Muscle layer of colon (tissue), 2 donors: ENCODE data around the gene MID1IP1.

ENCODE experiments used
- H3K27ac ChIP-seq: one replicate; pipeline ENCODE4 v1.7.0; 2013; ENCODE audit warnings: low read depth, mild to moderate bottlenecking, low read length, moderate library complexity
- H3K27me3 ChIP-seq, 2 donors: one replicate each; pipeline ENCODE4 v1.7.0; 2013; ENCODE audit warnings: low read length in 2 of 2, mild to moderate bottlenecking in 2 of 2; ENCODE audit not compliant: insufficient read depth in 2 of 2, control insufficient read depth in 1 of 2
- H3K36me3 ChIP-seq: one replicate; pipeline ENCODE4 v1.7.0; 2013; ENCODE audit warnings: mild to moderate bottlenecking, low read length; ENCODE audit not compliant: insufficient read depth
- H3K4me1 ChIP-seq: one replicate; pipeline ENCODE4 v1.7.0; 2013; ENCODE audit warnings: mild to moderate bottlenecking, low read length; ENCODE audit not compliant: insufficient read depth
- H3K4me3 ChIP-seq, 2 donors: one replicate each; pipeline ENCODE4 v1.7.0; 2013; ENCODE audit warnings: low read length in 2 of 2, low read depth in 1 of 2, mild to moderate bottlenecking in 1 of 2, moderate library complexity in 1 of 2
- H3K9ac ChIP-seq: one replicate; pipeline ENCODE4 v1.7.0; 2013; ENCODE audit warnings: low read length
- H3K9me3 ChIP-seq: one replicate; pipeline ENCODE4 v1.7.0; 2013; ENCODE audit warnings: mild to moderate bottlenecking, low read length
- donor health status: abdominal sarcoma.
- donor health status: Adenocarcinoma of cecum.

Gene MID1IP1

DNA sequence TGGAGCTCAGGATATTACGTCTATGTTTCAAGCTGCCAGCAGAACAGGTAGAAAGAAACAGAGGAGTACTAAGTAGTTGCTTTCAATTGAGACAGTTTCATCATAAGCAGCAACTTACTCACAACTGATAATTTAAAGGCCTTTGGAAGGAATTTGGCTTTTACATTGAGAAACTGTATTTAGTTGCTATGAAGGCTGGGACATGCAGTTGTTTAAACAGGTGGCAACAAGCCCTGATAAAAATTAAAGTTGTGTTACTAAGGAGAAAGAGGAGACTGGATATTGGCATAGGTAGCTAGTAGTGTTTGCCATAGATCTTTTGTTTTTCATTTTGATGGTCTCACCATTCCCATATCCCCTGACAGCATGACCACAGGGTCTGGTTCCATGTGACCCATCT is 18.4 kb downstream of the MID1IP1 start:
- no peak overlapping the region for H3K27ac ChIP-seq
- peaks cover 15% of the 10 kb centered on the region for H3K4me1 ChIP-seq
- no peak overlapping the region for H3K9ac ChIP-seq
- no peak overlapping the region for H3K4me3 ChIP-seq
- H3K36me3 ChIP-seq: no peaks in the 10 kb centered on the region
- H3K27me3 ChIP-seq: no peaks in the 10 kb centered on the region
- H3K9me3 ChIP-seq: no peaks in the 10 kb centered on the region

DNA sequence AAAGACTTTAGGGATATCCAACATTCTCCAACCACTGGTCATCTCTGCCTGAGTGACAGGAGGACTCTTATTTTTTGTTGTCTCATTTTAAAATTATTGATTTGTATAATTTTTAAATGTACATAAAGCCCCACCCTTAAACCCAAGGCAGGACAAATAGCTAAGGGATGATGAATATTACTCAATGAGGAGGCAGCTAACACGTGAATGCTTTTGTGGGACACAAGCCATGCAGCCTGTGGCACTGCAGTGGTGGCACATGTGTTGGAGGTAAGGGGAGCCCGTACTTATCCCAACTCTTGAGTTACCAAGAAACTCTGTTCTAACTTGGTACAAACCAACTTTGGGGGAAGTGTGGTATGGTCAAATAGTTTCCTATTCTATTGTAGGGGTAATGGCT is 19.5 kb downstream of the MID1IP1 start:
- Histone ChIP-seq H3K27me3 (no peaks in the 10 kb centered on the region), H3K4me1 (peaks cover 15% of the 10 kb centered on the region), H3K9ac (no peak overlapping the region), H3K9me3 (no peaks in the 10 kb centered on the region), H3K4me3 (no peak overlapping the region), H3K36me3 (no peaks in the 10 kb centered on the region), H3K27ac (no peak overlapping the region)

DNA sequence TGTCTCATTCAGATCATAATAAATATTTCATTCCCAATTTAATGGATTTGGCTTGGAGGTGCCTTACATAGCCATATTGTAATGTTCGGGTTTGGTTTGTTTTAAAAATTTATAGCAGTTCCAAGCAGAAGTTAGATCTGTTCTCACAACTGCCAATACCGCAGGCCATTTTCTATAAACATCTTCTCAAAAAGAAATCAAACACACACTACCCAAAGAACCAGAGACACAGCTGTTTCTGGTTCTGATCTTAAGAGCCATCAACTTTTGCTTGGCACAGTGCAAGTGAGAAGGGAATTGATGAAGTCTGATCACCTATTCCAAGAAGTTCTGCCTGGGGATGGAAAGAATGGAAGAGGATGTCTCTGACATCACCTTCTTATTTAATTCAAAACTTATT is 22.9 kb downstream of the MID1IP1 start:
- H3K27me3 ChIP-seq: no peaks in the 10 kb centered on the region
- no peaks in the 10 kb centered on the region for H3K9me3 ChIP-seq
- H3K4me3 ChIP-seq: no peak overlapping the region
- no peak overlapping the region for H3K27ac ChIP-seq
- H3K9ac ChIP-seq: no peak overlapping the region
- H3K36me3 ChIP-seq: no peaks in the 10 kb centered on the region
- no peaks in the 10 kb centered on the region for H3K4me1 ChIP-seq

DNA sequence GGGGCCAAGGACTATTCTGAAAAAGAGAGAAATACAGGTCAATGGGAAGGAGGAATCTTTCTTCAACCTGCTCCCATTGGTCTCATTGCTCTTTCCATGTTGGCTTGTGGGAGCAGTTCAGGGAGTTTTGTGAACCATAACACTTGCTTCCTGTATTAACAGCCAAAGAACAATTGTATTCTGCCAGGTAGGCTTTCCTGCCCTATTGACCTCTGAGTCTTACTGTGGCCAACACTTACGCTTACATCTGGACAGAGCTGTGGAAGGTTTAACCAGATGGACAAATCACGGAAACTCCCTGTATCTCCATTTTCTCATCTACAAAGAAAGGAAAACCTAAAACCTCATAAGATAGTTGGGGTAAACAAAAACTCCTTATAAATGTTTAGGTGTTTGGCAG is 30.7 kb downstream of the MID1IP1 start:
- H3K36me3 ChIP-seq: no peaks in the 10 kb centered on the region
- no peaks in the 10 kb centered on the region for H3K4me1 ChIP-seq
- H3K4me3 ChIP-seq: no peak overlapping the region
- no peak overlapping the region for H3K27ac ChIP-seq
- H3K9me3 ChIP-seq: no peaks in the 10 kb centered on the region
- H3K27me3 ChIP-seq: no peaks in the 10 kb centered on the region
- no peak overlapping the region for H3K9ac ChIP-seq

DNA sequence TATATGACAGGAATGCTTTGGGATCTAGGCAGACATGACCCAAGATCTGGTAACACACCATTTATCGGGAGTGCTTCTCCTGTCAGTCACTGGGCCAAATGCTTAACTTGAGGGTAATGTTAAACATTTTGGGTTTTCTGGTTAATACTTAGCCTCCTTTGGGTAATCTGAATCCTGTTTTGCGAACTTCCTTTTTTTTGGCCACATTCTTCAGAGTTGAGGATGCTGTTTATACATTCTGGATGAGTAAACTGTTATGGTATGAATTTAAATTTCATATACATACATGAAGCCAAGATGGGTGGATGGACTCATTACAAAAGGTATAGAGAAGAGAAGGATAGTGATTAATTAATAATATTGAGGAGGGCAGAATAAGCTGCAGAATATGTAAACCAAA is 36.1 kb downstream of the MID1IP1 start:
- Histone ChIP-seq H3K9me3 (no peaks in the 10 kb centered on the region), H3K36me3 (no peaks in the 10 kb centered on the region), H3K27ac (no peak overlapping the region), H3K4me1 (no peaks in the 10 kb centered on the region), H3K9ac (no peak overlapping the region), H3K27me3 (no peaks in the 10 kb centered on the region), H3K4me3 (no peak overlapping the region)

DNA sequence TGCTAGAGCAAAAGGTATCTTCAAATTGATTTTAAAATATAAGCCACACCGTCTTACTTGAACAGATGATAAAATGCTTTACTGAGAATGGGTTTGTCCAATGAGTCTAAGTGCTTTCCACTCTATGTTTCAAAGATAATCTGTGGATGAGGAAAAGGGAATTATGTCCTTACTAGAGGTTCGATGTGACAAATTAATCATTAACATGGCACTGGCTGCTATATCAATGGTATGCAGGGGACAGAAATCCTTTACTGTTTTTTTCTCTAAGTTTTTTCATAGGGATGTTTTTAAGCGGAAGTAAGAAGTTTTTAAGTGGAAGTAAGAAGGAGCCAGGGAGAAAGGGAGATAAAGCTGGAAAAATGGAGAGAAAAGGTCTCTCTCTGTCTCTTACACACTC is 38.0 kb downstream of the MID1IP1 start:
- no peaks in the 10 kb centered on the region for H3K27me3 ChIP-seq
- no peaks in the 10 kb centered on the region for H3K36me3 ChIP-seq
- H3K27ac ChIP-seq: no peak overlapping the region
- no peak overlapping the region for H3K9ac ChIP-seq
- no peaks in the 10 kb centered on the region for H3K4me1 ChIP-seq
- H3K9me3 ChIP-seq: no peaks in the 10 kb centered on the region
- no peak overlapping the region for H3K4me3 ChIP-seq

DNA sequence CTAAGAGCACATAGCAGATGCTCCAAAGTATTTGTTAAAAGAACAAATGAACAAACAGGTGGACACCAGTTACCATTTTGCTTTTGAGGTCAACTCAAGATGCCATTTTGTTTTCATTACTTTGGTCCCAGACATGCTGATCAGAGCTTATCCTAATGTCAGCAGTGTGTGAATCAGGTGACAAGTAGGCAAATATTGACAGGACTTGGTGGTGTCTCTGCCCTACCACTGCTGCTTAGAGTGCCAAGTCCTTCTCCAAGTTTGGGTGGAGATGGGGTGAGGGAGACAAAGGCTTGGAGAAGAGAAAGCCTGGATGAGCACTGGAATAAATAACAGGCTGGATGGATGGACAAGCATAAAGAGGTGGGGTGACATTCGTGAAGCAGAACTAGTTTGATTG is 38.7 kb downstream of the MID1IP1 start:
- Histone ChIP-seq H3K4me1 (no peaks in the 10 kb centered on the region), H3K27me3 (peaks cover 0 to 2% of the 10 kb centered on the region in 2 donors), H3K27ac (no peak overlapping the region), H3K36me3 (no peaks in the 10 kb centered on the region), H3K4me3 (no peak overlapping the region), H3K9ac (no peak overlapping the region), H3K9me3 (no peaks in the 10 kb centered on the region)

DNA sequence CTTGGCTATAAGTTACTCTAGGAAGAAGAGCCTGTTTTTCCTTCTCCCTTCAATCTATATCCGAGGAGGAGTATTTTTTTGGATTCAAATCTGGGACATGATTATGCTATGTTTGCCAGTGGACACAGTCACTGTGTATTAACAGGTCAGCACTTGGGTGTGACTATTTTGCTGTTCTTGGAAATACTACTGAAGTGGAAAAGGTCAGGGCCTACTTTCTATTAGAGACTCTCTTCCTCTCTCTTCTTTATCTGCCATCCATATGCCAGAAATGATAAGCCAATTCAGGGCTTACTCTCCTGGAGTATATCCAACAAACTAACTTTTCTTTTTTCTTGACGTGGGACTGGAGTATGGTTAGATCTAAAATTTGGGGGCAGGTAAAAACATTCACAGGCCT is 40.5 kb downstream of the MID1IP1 start:
- H3K36me3 ChIP-seq: no peaks in the 10 kb centered on the region
- no peak overlapping the region for H3K4me3 ChIP-seq
- no peak overlapping the region for H3K27ac ChIP-seq
- no peaks in the 10 kb centered on the region for H3K4me1 ChIP-seq
- H3K27me3 ChIP-seq: peaks cover 0 to 6% of the 10 kb centered on the region in 2 donors
- H3K9me3 ChIP-seq: no peaks in the 10 kb centered on the region
- no peak overlapping the region for H3K9ac ChIP-seq

DNA sequence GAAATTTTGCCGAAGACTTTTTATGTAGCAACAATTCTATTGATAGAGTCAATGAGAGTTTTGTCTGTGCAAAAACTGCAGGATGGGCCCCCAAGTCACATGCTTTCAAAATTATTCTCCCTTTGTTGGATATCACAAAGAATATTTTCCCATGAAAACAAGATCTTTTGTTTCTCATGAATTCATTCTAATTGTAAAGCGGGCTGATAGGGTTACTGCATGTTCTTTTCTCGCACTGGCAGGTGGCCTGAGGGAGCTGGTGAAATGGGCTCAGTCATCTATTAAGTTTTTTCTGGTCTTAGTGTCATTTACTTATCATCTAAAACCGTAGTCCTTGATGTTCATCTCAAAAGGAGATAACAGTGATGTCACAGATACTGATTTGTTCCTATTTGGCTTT is 44.2 kb downstream of the MID1IP1 start:
- Histone ChIP-seq H3K4me1 (no peaks in the 10 kb centered on the region), H3K27me3 (peaks cover 0 to 6% of the 10 kb centered on the region in 2 donors), H3K27ac (no peak overlapping the region), H3K36me3 (no peaks in the 10 kb centered on the region), H3K9ac (no peak overlapping the region), H3K9me3 (no peaks in the 10 kb centered on the region), H3K4me3 (no peak overlapping the region)

DNA sequence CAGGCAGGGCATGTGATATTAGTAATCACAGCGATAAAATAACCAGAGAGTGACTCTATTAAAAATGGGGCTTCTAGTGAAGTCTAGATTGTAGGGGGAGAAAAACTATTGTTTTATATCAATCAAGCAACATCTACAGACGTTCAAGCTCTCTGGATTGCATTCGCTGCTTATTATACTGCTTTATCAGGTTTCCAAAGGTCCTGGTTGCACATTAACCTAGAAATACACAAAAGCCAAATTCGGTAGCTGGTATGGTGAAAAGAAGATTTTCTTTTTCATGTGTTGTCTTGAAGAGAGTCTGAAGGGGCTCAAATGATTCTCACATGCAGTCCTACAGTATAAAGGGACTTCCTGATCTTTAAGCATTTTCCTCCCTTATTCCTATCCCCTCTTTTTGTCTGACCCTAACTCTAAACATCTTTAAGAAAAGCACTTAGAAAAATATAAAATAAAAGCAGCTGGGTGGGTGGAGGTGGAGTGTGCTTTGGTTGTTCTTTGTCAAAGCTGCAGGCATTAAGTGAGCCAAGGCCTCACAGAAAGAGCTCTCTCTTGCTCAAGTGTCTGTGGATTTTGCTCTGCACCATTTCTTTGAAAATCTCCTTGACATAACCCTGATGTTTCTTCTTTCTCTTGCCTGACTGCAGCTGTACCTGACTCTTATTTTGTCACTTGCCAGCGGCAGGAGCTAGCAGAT is 46.1 kb downstream of the MID1IP1 start:
- Histone ChIP-seq H3K27ac (no peak overlapping the region), H3K4me1 (no peaks in the 10 kb centered on the region), H3K36me3 (no peaks in the 10 kb centered on the region), H3K4me3 (no peak overlapping the region), H3K27me3 (peaks cover 0 to 12% of the 10 kb centered on the region in 2 donors), H3K9ac (no peak overlapping the region), H3K9me3 (no peaks in the 10 kb centered on the region)

DNA sequence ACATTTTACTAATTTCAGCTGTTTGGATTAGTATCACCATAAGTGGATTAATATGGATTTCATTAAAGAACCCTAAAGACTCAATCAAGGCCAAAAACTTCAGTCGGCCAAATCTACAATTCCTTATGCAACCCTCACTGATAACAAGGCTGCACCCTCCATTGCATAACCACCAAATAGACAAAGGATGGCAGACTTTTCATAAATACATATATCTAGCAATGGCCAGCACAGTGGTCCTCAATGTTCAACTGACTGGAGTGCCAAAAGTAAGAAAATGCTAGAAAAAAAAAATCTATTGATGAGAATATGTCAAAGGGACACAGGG is 46.6 kb downstream of the MID1IP1 start:
- H3K36me3 ChIP-seq: no peaks in the 10 kb centered on the region
- no peaks in the 10 kb centered on the region for H3K4me1 ChIP-seq
- H3K27me3 ChIP-seq: peaks cover 0 to 12% of the 10 kb centered on the region in 2 donors
- H3K9ac ChIP-seq: no peak overlapping the region
- no peaks in the 10 kb centered on the region for H3K9me3 ChIP-seq
- no peak overlapping the region for H3K27ac ChIP-seq
- no peak overlapping the region for H3K4me3 ChIP-seq

DNA sequence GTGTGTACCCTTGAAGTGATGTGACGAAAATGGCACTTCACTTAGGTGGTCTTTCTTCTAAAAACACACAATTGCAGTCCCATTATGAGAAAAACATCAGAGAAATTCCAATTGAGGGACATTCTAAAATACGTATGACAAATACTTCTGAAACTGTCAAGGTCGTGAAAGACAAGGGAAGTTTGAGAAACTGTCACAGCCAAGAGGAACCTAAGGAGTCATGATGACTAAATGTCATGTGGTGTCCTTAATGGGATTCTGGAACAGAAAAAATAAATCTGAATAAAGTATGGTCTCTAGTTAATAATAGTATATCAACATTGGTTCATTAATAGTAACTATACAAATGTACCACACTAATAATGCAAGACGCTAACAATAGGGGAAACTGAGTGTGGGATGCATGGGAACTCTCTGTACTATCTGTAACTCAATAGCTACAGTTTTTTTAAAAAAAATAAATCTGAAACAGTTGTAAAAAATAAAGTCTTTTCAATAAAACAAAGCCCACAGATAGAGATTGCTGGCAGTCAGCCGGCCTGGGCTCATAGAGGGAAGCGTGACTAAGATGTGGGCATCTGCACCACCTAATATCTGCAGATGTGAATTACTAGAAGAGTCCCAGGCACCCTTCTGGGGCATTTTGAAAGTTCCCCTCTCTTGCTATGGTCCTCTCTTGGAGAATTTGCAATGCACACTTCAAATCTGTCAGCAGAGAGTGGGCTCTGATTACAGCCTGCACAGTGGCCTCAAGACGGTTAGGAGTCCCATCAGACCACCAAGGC is 47.6 kb downstream of the MID1IP1 start:
- Histone ChIP-seq H3K9me3 (no peaks in the 10 kb centered on the region), H3K36me3 (no peaks in the 10 kb centered on the region), H3K27ac (no peak overlapping the region), H3K4me3 (no peak overlapping the region), H3K9ac (no peak overlapping the region), H3K4me1 (no peaks in the 10 kb centered on the region), H3K27me3 (peaks cover 0 to 12% of the 10 kb centered on the region in 2 donors)
